GM12865 (cell line): ENCODE data around the gene CREB5.

Source experiments
- DNase-seq: peaks from one replicate; pipeline ENCODE4 v3.0.0; 2010; ENCODE audit warnings: low read depth
- H3K4me3 ChIP-seq: 2 replicates; pipeline ENCODE4 v1.5.1; 2011; ENCODE audit warnings: mild to moderate bottlenecking, low read depth, low read length, control low read depth
- CTCF ChIP-seq: IDR thresholded peaks from 2 replicates; pipeline ENCODE4 v1.5.1; 2011; ENCODE audit warnings: low read length, control low read depth, low read depth, inconsistent platforms; ENCODE audit not compliant: insufficient read depth; ENCODE audit errors: missing control alignments

The CREB5 gene

GRCh38 chr7:28718055-28718481, 305.8 kb downstream of the CREB5 start:
- TF ChIP-seq CTCF = no peak
- DNase-seq = no peak
- H3K4me3 ChIP-seq = no peak overlapping the region

- TF ChIP-seq CTCF = no peak
- DNase-seq = no peak
- H3K4me3 ChIP-seq = no peak overlapping the region
Observed at GRCh38 chr7:28718545-28718944, 306.2 kb downstream of the CREB5 start.

GRCh38 chr7:28722684-28723083, 310.4 kb downstream of the CREB5 start:
- no peak overlapping the region for H3K4me3 ChIP-seq
- no peak for DNase-seq
- TF ChIP-seq CTCF = no peak

- no peak for DNase-seq
- no peak overlapping the region for H3K4me3 ChIP-seq
- no peak for TF ChIP-seq CTCF
Observed at GRCh38 chr7:28723336-28723735, 311.0 kb downstream of the CREB5 start.

- TF ChIP-seq CTCF = no peak
- no peak for DNase-seq
- H3K4me3 ChIP-seq = no peak overlapping the region
Observed at GRCh38 chr7:28724563-28724962, 312.2 kb downstream of the CREB5 start.

- H3K4me3 ChIP-seq = no peak overlapping the region
- peak; percentile 44 for DNase-seq
- TF ChIP-seq CTCF = no peak
Observed at GRCh38 chr7:28725045-28725642, 312.8 kb downstream of the CREB5 start.

- H3K4me3 ChIP-seq = no peak overlapping the region
- no peak for DNase-seq
Observed at GRCh38 chr7:28725911-28726310, 313.6 kb downstream of the CREB5 start.

More at GRCh38 chr7:28725911-28726310, 313.6 kb downstream of the CREB5 start:
- TF ChIP-seq CTCF = no peak
